GM19455 (cell line): ENCODE measurements around the gene FMNL2.

Source experiments
- ATAC-seq: cut with Tn5 transposase; IDR thresholded peaks from one replicate; pipeline ENCODE4 v1.9.1; 2021; ENCODE audit not compliant: unreplicated experiment

The FMNL2 gene

GRCh38 chr2:152402780-152403759 lies 68.1 kb downstream of the FMNL2 start:
- ATAC-seq = no peak

GRCh38 chr2:152405206-152406118 lies 70.5 kb downstream of the FMNL2 start:
- ATAC-seq = no peak

- ATAC-seq = no peak
These were observed 71.3 kb downstream of the FMNL2 start for GRCh38 chr2:152406119-152406835.

- ATAC-seq = no peak
These were observed 71.8 kb downstream of the FMNL2 start for GRCh38 chr2:152406836-152407161.

- ATAC-seq = peak; percentile 88
These were observed 72.3 kb downstream of the FMNL2 start for GRCh38 chr2:152407204-152407721.

GRCh38 chr2:152407806-152408205 lies 72.8 kb downstream of the FMNL2 start:
- no peak for ATAC-seq

GRCh38 chr2:152408254-152408653 lies 73.3 kb downstream of the FMNL2 start:
- no peak for ATAC-seq

- ATAC-seq = no peak
These were observed 74.6 kb downstream of the FMNL2 start for GRCh38 chr2:152409386-152410164.

- ATAC-seq = no peak
These were observed 75.2 kb downstream of the FMNL2 start for GRCh38 chr2:152410165-152410597.

- no peak for ATAC-seq
These were observed 76.2 kb downstream of the FMNL2 start for GRCh38 chr2:152411154-152411553.

- no peak for ATAC-seq
These were observed 78.5 kb downstream of the FMNL2 start for GRCh38 chr2:152413228-152414030.

- ATAC-seq = no peak
These were observed 80.3 kb downstream of the FMNL2 start for GRCh38 chr2:152415231-152415642.

GRCh38 chr2:152415796-152416195 lies 80.8 kb downstream of the FMNL2 start:
- no peak for ATAC-seq

GRCh38 chr2:152418688-152419087 lies 83.7 kb downstream of the FMNL2 start:
- no peak for ATAC-seq

- ATAC-seq = no peak
These were observed 85.0 kb downstream of the FMNL2 start for GRCh38 chr2:152419944-152420343.

- ATAC-seq = no peak
These were observed 85.4 kb downstream of the FMNL2 start for GRCh38 chr2:152420363-152420762.

GRCh38 chr2:152420936-152421335 lies 86.0 kb downstream of the FMNL2 start:
- no peak for ATAC-seq

GRCh38 chr2:152421521-152422370 lies 86.8 kb downstream of the FMNL2 start:
- ATAC-seq = no peak
